ENCODE measurements around the gene MCF2L. TPM values are rescaled to one million over a fixed set of nuclear protein-coding genes. Genes with fewer than 3 reads are reported as not detected.
"Not testable (repeated sequence)": the region's sequence is repeated elsewhere in the genome, so short reads cannot be mapped to it uniquely, and the experiment has no call there.

Gene MCF2L, protein sequence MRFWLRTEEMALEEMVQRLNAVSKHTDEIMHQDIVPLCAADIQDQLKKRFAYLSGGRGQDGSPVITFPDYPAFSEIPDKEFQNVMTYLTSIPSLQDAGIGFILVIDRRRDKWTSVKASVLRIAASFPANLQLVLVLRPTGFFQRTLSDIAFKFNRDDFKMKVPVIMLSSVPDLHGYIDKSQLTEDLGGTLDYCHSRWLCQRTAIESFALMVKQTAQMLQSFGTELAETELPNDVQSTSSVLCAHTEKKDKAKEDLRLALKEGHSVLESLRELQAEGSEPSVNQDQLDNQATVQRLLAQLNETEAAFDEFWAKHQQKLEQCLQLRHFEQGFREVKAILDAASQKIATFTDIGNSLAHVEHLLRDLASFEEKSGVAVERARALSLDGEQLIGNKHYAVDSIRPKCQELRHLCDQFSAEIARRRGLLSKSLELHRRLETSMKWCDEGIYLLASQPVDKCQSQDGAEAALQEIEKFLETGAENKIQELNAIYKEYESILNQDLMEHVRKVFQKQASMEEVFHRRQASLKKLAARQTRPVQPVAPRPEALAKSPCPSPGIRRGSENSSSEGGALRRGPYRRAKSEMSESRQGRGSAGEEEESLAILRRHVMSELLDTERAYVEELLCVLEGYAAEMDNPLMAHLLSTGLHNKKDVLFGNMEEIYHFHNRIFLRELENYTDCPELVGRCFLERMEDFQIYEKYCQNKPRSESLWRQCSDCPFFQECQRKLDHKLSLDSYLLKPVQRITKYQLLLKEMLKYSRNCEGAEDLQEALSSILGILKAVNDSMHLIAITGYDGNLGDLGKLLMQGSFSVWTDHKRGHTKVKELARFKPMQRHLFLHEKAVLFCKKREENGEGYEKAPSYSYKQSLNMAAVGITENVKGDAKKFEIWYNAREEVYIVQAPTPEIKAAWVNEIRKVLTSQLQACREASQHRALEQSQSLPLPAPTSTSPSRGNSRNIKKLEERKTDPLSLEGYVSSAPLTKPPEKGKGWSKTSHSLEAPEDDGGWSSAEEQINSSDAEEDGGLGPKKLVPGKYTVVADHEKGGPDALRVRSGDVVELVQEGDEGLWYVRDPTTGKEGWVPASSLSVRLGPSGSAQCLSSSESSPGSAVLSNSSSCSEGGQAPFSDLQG
- 10 to 100 TPM; 13.6 to 38.5 (median 31.1) TPM for polyA plus RNA-seq (ENCODE audit: insufficient read length in 4 of 4)

DNA sequence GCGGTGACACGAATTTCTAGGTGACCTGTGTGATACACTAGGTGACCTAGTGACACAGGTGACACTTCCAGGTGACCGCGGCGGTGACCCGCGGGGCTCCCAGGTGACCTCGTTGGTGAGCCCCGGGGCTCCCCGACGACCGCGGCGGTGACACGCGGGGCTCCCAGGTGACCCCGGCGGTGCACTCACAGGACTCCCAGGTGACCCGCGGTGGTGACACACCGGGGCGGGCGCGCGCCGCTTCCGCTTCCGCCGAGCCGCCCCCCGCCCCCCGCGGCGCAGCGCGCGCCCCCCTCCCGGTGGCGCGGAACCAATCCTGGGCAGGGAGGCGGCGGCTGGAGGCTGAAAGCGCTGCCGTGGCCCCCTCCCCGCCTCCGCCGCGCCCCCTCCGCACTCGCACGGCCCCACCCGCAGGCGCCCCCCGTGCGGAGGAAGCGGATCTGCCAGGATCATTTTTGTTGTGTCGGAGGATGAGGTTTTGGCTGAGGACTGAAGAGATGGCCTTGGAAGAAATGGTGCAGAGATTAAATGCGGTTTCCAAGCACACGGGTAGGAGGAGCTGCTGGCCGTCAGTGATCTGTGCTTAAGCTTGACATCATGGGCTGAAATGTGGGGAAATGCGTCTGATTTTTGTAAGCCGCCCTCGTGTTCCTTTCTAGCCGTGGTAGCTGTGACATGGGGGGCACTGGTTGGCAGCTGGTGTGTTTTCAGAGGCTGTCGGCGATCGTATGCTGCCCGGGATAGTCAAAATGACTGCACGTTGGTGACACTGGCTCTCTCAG lies at the start of gene MCF2L:
Gene MCF2L (plus strand): TSS at position 305 of the 782 bp plus-strand sequence. CDS start 166 bp downstream, at position 471.
- DNase-seq (ENCODE audit: low read depth in 4 of 4, low spot score in 3 of 4), result peak in 1 of 4 donors; percentile 53

DNA sequence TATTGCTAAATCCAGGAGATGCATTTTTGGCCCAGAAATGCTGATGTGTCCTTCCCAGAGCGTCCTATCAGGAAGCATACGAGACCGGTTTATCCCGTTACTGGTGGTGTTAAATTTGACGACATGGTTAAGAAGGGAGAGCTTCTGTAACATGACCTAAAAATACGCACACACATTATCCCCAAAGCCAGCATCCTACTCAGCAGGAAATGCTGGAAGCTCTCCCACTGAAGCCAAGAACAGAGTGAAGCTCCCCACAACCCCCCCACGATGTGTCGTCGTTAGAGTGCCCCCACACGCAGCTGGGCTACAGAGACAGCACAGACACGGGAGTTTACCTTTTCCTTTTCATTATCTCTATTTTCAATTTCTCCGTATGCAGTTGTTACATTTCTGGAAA lies 45.1 kb upstream of the MCF2L start:
- no peak for DNase-seq (ENCODE audit: low read depth in 4 of 4, low spot score in 3 of 4)

DNA sequence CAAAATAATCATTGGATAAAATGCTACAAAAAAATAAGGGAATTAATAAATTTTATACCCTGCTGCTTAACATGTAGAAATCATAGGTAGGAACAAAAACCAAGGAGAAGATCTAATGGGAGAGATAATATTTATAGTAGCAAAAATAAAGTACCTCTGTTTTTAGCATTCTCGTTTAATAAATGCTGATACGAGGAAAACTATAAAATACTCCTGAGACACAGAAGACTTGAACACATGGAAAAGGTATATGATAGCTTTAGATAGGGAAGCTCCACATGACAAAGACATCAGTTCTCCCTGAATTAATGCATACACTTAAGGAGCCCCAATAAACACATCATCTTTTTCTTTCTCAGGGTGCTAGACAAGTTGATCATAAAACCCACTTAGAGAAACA lies 44.6 kb upstream of the MCF2L start:
- no peak for DNase-seq (ENCODE audit: low read depth in 4 of 4, low spot score in 3 of 4)

DNA sequence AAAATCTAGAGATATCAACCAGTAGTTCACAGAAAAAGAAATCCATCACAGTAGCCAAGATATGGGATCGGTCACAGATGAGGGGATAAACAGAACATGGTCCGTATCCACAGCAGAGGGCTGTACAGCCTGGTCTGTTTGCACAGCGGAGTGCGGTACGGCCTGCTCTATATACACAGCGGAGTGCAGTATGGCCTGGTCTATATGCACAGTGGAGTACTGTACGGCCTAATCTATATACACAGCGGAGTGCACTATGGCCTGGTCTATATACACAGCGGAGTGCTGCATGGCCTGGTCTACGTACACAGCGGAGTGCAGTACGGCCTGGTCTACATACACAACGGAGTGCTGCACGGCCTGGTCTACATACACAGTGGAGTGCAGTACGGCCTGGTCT lies 43.0 kb upstream of the MCF2L start:
- no peak for DNase-seq (ENCODE audit: low read depth in 4 of 4, low spot score in 3 of 4)

DNA sequence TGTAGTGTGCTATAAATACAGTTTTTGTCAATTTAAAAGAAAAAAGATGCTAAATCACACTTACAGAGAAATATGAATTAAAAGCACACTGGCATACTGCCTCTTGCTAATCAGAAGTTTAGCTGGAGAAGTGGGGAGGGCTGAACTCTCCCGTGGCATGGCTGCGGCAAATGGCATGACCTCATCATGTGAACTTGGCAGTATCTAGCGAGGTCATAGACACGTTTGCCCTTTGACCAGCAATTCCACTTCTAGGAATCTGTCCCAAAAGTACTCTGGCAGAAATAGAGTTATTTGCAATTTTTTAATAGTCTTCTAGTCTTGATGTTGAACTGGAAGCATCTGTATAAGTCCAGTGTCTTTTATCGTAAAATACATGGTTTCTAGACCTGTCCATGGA lies 42.0 kb upstream of the MCF2L start:
- no peak for DNase-seq (ENCODE audit: low read depth in 4 of 4, low spot score in 3 of 4)

DNA sequence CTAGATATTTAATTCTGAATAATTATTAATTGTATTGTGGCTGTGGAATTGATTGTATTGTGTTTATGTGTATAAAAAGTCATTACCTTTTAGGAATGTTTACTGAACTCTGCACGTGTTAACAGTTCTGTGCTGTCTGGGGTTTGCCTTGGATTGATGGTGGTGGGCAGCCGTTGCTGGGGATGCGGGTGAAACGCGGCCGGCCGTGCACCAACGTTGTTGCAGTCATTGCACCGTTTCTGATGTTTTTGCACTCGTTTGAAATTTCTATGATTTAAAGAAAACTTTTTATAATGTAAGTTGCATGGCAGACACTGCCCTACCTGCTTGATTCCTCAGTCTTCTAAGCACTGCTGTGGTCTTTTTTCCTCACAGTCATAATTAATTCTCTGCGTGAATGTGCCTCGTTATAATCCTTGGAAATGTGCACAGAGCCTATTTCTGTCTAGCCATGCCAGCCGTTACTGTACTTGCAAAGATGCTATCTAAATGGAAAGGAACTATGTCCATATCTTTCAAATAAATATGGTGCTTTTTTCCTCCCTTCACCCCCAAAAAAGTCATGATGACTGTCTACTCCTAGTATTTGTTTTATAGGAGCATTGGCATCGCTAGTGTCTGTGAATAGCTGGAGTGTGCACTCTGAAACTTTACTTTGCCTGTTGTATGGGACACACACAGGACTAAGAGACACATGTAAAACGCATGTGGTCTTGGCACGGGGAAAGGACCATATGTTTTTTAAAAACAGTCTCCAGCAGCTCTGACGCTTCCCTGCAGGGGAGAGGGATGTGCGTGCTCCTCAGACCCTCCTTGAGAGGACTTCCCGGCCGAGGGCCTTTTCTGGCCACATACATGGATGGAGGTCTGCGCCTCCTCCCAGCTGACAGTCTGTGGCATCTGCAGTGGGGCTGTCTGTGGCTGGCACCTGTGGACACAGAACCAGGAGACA lies 40.7 kb upstream of the MCF2L start:
- DNase-seq (ENCODE audit: low read depth in 4 of 4, low spot score in 3 of 4), result no peak

DNA sequence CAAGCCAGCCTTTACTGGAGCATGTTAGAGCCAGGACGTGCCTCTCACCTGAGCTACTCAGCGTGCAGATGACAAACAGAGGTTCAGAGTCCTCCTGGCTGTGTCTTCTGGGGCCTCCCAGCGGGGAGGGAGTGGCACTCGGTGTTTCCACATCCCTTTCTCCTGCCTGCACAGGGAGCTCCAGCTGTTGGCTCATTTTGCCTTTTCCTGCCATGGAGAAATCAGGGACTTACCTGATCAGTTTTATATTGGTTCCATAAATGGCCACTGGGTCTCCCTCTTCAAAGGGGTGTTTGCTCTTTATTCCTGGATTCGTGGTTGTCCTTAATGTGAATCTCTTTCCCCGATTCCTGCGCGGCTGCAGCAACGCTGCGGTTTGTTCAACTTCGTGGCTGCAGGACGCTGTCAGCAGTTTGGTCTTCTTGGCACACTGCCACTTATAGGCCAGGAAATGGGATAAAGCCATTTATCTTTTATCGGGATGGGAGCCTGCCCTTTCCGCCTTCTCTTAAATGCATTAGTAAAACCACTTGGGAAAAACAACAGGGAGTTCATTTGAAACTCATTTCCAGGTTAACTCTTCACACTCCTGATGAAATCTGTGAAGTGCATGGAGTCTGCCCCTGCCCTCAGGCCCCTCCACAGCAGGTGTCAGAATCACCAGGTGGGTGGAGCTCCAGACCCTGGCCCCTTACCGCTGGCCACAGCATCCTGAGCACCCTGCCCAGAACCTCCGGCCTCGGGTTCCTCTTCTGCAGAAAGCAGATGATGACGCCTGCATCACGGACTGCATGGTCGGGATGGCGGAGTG lies 39.8 kb upstream of the MCF2L start:
- DNase-seq (ENCODE audit: low read depth in 4 of 4, low spot score in 3 of 4), result no peak

DNA sequence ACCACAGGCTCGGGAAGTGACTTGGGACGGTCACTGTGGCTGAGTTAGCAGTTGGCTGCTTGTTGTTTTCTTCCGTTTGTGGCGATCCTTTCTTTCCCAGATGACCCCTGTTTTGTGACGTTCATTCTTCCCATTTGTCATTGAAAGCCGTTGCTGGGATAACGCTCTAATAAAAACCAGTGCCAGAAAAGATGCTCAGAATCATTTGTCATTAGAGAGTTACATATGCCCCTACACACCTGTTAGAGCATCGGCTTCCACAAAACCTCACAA lies 39.3 kb upstream of the MCF2L start:
- no peak for DNase-seq (ENCODE audit: low read depth in 4 of 4, low spot score in 3 of 4)

DNA sequence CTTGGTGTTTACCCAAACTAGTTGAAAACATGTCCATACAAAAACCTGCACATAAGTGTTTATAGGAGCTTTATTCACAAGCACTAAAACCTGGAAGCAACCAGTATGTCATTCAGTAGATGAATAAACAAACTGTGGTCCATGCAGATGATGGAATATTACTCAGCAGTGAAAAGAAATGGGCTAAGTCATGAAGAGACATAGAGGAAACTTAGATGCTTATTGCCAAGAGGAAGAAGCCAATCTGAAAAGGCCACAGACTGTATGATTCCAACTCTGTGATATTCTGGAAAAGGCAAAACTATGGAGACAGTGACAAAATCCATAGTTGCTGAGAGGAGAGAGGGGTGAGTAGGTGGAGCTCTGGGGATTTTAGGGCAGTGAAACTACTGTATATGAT lies 38.8 kb upstream of the MCF2L start:
- DNase-seq (ENCODE audit: low read depth in 4 of 4, low spot score in 3 of 4), result no peak

DNA sequence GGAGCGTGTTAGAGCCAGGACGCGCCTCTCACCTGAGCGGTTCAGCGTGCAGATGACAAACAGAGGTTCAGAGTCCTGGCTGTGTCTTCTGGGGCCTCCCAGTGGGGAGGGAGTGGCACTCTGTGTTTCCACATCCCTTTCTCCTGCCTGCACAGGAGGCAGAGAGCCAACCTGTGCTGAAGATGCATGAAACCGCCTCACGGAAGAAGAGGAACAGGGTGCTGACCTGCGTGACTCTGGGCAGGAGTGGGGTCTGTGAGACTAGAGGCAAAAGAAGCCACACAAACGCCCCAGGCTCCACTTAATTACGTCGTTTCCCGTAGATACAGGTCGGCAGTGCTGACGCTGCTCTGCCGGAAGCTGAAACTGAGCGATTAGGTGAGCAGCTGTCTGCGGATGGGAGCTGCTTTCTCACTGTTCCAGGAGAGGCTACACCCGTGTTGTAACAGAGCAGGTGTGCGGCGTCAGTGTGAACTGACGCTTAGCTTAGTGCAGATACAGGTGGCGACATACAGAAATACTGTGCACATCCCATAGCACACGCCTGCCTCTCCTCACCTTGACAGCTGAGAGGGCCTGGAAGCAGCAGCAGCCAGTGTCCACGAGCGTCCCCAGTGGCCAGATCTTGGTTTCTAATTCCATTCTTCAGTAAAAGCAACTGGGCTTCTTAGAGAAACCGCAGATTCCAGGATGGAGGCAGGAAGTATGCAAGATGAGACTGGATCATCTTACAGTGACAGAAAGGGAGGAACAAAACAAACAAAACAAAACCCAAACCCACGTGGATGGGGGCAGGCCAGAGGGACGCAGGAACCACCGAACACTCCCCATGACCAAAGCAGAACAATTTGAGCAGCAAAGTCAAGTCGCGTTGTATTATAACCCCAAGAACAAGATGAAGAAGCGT lies 37.7 kb upstream of the MCF2L start:
- peak in 3 of 4 donors; percentile 48 to 73 (median 53) for DNase-seq (ENCODE audit: low read depth in 4 of 4, low spot score in 3 of 4)

DNA sequence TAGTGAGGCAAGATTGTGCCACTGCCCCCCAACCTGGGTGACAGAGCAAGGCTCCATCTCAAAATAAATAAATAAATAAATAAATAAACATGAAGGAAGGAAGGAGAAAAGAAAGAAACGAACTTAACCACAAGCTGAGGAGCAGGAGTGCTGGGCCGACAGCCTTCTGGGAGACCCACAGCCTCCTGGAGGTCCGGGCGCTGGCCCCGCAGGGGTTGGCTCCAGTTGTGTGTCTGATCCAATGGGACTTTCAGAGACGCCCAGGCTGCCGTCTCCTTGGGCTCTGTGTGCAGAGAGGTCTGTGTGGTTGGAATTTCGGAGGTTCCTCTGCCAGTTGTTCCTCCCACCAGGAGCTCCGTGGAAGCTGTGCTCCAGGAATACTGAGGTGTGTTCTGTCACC lies 36.0 kb upstream of the MCF2L start:
- no peak for DNase-seq (ENCODE audit: low read depth in 4 of 4, low spot score in 3 of 4)

DNA sequence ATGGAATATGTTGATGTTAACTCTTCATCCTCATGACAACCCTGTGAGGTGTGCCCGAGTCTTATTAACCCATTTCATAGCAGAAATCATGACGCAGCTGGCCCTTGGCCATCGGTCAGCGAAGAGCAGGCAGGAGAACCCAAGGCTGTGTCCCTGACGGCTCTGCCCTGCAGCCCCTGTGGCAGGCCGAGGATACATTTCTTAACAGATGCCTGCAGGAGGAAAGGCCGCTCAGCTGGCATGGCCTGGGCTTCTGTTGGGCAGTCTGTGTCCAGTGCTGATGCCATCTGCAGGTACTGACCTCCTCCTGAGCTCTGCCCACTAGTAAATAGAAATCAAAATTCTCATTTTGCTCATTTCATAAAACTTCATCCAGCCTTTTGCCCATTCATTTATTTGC lies 35.4 kb upstream of the MCF2L start:
- DNase-seq (ENCODE audit: low read depth in 4 of 4, low spot score in 3 of 4), result no peak

DNA sequence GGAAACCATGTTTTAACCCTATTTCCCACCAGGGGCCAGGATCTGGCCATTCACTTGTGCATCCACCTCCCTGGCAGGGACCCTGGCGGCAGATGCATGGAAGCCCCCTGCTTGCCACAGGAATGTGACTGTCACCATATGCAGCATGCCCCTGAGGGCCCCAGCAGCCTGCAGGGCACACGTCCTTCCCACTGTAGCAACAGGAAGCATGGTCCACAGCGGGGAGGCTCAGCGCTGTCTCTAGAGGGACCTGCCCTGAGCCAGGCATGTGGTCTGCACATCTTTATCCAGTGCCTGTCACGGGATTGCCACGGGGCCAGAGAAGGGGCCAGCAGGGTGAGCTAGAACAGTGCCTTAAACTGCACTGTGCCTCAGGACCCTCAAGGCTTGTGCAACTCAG lies 34.9 kb upstream of the MCF2L start:
- no peak for DNase-seq (ENCODE audit: low read depth in 4 of 4, low spot score in 3 of 4)

DNA sequence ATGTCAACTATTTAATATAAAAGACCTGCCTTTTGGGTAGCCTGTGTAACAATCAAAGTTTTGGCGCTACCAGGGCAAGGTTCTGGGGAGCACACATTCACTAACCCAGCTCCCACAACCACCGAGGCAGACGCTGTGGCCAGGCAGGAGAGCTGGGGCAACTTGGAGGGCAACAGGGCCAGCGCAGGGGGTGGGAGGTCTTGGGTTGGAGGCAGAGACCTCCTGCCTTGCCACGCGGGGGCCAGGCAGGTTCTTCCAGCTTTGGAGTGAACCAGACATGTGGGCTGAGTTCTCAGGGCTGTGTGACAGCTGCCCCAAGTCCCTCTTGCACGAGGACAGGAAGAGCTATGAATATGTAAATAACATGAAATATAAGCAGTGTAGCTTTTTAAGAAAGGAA lies 30.3 kb upstream of the MCF2L start:
- no peak for DNase-seq (ENCODE audit: low read depth in 4 of 4, low spot score in 3 of 4)

DNA sequence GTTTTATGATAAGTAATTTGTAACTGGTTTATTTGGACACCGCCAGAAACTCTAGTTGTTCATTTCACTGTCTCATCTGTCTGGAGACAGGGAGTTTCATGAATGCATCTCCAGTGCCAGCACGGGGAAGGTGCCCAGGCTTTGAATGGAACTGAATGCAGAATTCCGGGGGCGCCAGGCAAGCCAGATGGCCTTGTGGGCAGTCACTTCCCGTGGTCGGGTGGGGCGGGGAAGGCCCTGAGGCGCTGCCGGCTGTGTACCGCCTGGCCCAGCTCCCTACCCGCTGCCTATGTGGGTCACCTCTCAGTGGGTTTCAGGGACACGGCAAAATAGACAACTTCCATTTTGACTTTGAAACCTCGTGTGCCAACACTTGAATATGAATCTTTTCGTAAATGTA lies 28.8 kb upstream of the MCF2L start:
- no peak for DNase-seq (ENCODE audit: low read depth in 4 of 4, low spot score in 3 of 4)

DNA sequence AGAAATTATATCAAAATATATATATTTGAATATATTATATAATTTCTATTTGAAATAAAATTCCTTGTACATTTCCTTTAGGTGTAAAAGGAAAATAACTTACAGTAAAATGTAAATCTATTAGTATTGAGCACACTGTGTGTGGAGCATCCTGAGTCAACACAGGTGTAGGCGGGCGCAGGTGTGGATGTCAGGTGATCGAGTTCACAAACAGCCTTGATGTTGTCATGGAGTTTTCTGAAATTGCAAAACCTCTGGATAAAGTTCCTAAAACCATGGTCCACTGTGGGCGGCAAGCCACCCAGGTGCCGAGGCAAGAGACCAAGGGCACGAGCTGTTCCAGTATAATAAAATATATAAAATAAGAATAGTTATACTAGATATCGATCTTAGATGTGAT lies 27.7 kb upstream of the MCF2L start:
- no peak for DNase-seq (ENCODE audit: low read depth in 4 of 4, low spot score in 3 of 4)

DNA sequence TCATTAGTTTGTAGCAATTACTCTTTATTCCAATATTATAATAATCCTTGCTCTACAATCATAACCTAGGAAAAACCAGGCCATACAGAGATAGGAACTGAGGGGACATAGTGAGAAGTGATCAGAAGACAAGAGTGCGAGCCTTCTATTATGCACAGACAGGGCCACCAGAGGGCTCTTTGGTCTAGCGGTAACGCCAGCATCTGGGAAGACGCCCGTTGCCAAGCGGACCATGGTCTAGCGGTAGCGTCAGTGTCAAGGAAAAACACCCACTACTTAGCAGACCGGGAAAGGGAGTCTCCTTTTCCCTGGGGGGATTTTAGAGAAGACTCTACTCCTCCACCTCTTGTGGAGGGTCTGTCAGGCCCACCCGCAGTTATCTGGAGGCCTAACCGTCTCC lies 27.2 kb upstream of the MCF2L start:
- not testable (repeated sequence) for DNase-seq (ENCODE audit: low read depth in 4 of 4, low spot score in 3 of 4)

Data from left renal pelvis (tissue), 4 donors.